ENCODE measurements around the gene DLL3. TPM values are rescaled to one million over a fixed set of nuclear protein-coding genes. Genes with fewer than 3 reads are reported as not detected.

Gene DLL3
- total and polyA plus RNA-seq, 9 of the 15 experiments (the other 6 are each of a cell fraction or from before 2014, with no cell fraction given) = 0.80 to 6.3 (median 1.2) TPM

- Histone ChIP-seq H2AFZ (ENCODE audit: low read depth, low read length) (no peak overlapping the region), H4K20me1 (replicated peaks; ENCODE audit: control insufficient read depth, insufficient read depth, low read length) (no peaks in the 10 kb centered on the region; the same call in 1 of the 2 replicates), H3K79me2 (ENCODE audit: control insufficient read depth, insufficient read depth, low read length) (no peaks in the 10 kb centered on the region), H3K27me3 (ENCODE audit: control insufficient read depth in 2 of 2, insufficient read depth in 2 of 2, low read length in 2 of 2) (no peaks in the 10 kb centered on the region), H3K4me3 (no peak overlapping the region), H3K9me1 (ENCODE audit: control insufficient read depth, insufficient read depth, low read length) (no peaks in the 10 kb centered on the region), H3K4me1 (replicated peaks in 1 of 2; ENCODE audit: control insufficient read depth in 2 of 2, insufficient read depth in 2 of 2, low read length in 2 of 2) (peaks cover 0 to 3% of the 10 kb centered on the region in 2 experiments; a peak in 1 of 5 replicates), H3K9me3 (replicated peaks; ENCODE audit: control insufficient read depth, insufficient read depth, low read depth, low read length) (no peaks in the 10 kb centered on the region), H3K9ac (ENCODE audit: insufficient read depth in 1 of 2, low read depth in 2 of 2, low read length in 2 of 2) (no peak overlapping the region), H3K36me3 (ENCODE audit: control insufficient read depth, insufficient read depth, low read length) (peaks cover 91% of the 10 kb centered on the region), H3K27ac (ENCODE audit: extremely low read depth, low read depth, low read length) (no peak overlapping the region), H3K4me2 (ENCODE audit: insufficient read depth, low read length) (no peak overlapping the region)
- DNase-seq (ENCODE audit: extremely low read depth in 1 of 4, low spot score in 3 of 4) (no peak), ATAC-seq (no peak), FAIRE-seq (no peak)
- in situ Hi-C loops (cut with MboI) = no loop called here
- WGBS (ENCODE audit: insufficient coverage, low coverage, missing lambda C conversion rate) = 90% methylated on average over 7 of the region's 7 CpGs
- intact Hi-C loops (cut with micrococcal nuclease) = no loop called here
- ChIA-PET POLR2A (interaction anchor here (0.6 kb wide), 1 partner anchor 83 kb away, joined by 3 read pairs; no protein-coding TSS in a partner anchor), CTCF (ENCODE audit: low intra/inter-chr PET ratio) (no interaction called here)
- BruUV-seq (replicated peaks) = no TSS peak
- no peak for TF ChIP-seq ZNF407 (IDR thresholded peaks at IDR 0.05; ENCODE audit: low read depth)
- no peak for TF ChIP-seq ARID2 (IDR thresholded peaks at IDR 0.05)
- TF ChIP-seq CREB3 (tag; conservative IDR thresholded peaks at IDR 0.05; ENCODE audit: low read depth) = no peak
- no peak for TF ChIP-seq SAP30 (IDR thresholded peaks at IDR 0.05; ENCODE audit: borderline replicate concordance, insufficient read depth, low read depth, low read length, poor library complexity, severe bottlenecking)
- no peak for TF ChIP-seq ZNF347 (CRISPR knock-in tag; IDR thresholded peaks at IDR 0.05; ENCODE audit: low read depth)
- no peak for TF ChIP-seq MLX (CRISPR knock-in tag; conservative IDR thresholded peaks at IDR 0.05)
- TF ChIP-seq ZNF445 (CRISPR knock-in tag; IDR thresholded peaks at IDR 0.05; ENCODE audit: low read depth) = no peak
- TF ChIP-seq CBFA2T2 (conservative IDR thresholded peaks at IDR 0.05) = no peak
- TF ChIP-seq ZNF384 (IDR thresholded peaks at IDR 0.05; ENCODE audit: low read depth, low read length) = no peak
- TF ChIP-seq CHD4 (IDR thresholded peaks at IDR 0.05; ENCODE audit: insufficient read depth, insufficient replicate concordance, low read depth, low read length, poor library complexity, severe bottlenecking) = no peak
- TF ChIP-seq SNRNP70 (optimal IDR thresholded peaks at IDR 0.05; ENCODE audit: low read depth, low read length) = no peak
These were observed 30.8 kb upstream of the DLL3 start for GRCh38 chr19:39467941-39468340.

Data from K562 (cell line).